ENCODE measurements around the gene LUC7L3.
"Not testable (repeated sequence)": the region's sequence is repeated elsewhere in the genome, so short reads cannot be mapped to it uniquely, and the experiment has no call there.

Gene LUC7L3, protein sequence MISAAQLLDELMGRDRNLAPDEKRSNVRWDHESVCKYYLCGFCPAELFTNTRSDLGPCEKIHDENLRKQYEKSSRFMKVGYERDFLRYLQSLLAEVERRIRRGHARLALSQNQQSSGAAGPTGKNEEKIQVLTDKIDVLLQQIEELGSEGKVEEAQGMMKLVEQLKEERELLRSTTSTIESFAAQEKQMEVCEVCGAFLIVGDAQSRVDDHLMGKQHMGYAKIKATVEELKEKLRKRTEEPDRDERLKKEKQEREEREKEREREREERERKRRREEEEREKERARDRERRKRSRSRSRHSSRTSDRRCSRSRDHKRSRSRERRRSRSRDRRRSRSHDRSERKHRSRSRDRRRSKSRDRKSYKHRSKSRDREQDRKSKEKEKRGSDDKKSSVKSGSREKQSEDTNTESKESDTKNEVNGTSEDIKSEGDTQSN

GRCh38 chr17:50719144-50719923, at the start of gene LUC7L3:
Gene LUC7L3, plus strand, starts transcription at chr17:50719603. Its CDS starts 130 bp downstream, at chr17:50719733.
- DNase-seq: peak; percentile 63

GRCh38 chr17:50672071-50672470, 47.3 kb upstream of the LUC7L3 start:
- no peak for DNase-seq

DNA sequence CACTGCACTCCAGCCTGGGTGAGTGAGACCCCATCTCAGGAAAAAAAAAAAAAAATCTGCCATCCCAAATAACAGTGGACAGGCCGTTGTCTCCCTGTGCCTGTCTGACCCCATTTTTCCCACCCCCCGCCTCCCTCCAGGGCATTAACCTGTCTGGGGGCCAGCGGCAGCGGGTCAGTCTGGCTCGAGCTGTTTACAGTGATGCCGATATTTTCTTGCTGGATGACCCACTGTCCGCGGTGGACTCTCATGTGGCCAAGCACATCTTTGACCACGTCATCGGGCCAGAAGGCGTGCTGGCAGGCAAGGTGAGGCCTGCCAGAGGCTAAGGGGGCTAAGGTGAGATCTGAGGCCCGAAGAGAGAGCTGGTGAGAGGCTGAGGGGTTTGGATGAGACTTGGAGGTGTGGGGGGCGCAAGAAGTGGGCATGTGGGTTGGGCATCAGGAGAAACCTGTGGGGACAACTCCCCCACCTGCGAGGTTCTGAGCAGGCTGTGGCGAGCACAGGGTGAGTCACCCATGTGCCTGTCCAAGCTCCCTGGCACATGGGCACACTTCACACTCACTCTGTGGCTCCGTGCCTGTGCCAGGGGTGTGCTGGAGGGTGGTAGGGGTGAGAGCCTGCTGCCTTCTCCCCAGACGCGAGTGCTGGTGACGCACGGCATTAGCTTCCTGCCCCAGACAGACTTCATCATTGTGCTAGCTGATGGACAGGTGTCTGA, 46.4 kb upstream of the LUC7L3 start:
- no peak for DNase-seq

DNA sequence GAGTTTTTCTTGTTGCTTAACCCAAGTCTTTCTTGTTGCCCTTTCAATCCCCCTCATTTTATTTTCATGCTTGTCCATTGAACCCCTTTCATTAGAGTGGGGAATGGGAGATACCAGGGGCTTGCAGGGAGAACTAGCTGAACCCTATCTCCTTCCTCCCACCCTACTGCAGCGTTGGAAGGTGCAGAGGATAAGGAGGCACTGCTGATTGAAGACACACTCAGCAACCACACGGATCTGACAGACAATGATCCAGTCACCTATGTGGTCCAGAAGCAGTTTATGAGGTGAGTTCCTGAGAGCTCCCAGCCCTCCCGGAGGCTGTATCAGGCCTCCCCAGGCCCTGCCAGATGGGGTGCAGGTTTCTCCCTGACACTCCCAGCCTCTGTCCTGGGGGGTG, 44.2 kb upstream of the LUC7L3 start:
- DNase-seq: no peak

GRCh38 chr17:50675627-50676026, 43.8 kb upstream of the LUC7L3 start:
- DNase-seq: no peak

GRCh38 chr17:50676065-50676975, 43.1 kb upstream of the LUC7L3 start:
- no peak for DNase-seq

DNA sequence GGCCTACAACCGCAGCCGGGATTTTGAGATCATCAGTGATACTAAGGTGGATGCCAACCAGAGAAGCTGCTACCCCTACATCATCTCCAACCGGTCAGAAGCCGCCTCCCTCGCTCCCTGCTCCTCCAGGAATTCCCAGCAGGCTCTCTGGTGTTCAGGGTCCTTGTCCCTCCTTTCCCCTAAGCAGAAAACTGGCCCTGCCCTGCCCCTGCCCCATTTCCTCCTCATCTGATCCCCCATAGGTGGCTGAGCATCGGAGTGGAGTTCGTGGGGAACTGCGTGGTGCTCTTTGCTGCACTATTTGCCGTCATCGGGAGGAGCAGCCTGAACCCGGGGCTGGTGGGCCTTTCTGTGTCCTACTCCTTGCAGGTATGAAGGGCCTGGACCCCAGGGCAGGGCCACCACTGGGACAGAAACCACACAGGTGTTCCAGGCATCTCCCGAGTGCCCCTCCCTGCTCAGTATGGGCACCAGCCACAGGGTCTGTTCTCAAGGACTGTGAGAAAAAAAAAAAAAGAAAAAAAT, 41.5 kb upstream of the LUC7L3 start:
- DNase-seq: no peak

DNA sequence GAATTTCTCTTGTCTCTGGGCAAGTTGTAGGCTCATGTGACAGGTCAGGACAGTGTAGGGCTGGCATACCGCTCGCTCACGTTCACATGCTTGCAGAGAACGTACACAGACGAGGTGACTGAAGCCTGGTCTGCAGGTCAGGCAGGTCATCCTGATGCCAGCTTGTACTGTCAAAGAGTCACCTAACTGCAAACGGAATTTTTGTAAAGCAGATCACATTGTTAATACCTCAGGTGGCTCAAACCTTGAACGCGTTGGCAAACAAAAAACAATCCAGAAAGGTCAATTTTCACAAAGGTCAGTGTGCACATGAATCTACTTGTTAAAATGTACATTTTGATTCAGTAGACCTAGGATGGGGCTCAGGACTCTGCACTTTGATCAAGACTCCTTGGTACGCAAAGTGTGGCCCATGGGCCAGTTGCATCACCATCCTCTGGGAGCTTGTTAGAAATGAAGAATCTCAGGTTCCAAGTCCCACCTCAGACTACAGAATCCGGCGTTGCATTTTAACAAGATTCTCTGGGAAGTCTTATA, 40.3 kb upstream of the LUC7L3 start:
- DNase-seq: no peak

DNA sequence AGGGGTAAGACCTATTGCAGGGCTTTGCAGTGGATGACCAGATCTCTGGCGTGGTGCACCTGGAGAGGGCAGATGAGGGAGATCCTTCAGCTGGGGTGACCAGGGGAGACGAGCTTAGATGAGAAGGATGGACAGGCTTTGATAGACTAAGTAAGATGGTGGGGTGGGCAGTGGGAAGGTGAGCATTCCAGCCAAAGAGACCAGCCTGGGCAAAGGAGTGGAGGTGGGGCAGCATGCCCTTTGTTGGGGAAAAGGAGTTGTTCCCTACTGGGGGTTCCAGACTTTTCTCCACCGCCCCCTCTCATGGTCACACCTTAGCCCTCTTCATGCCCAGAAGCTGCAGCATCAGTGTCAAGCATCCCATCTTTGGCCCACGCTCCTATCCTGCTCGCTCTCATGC, 39.3 kb upstream of the LUC7L3 start:
- no peak for DNase-seq

GRCh38 chr17:50680543-50681262, 38.7 kb upstream of the LUC7L3 start:
- not testable (repeated sequence) for DNase-seq

- peak; percentile 36 for DNase-seq
Measured at GRCh38 chr17:50681263-50682200, 37.9 kb upstream of the LUC7L3 start.

DNA sequence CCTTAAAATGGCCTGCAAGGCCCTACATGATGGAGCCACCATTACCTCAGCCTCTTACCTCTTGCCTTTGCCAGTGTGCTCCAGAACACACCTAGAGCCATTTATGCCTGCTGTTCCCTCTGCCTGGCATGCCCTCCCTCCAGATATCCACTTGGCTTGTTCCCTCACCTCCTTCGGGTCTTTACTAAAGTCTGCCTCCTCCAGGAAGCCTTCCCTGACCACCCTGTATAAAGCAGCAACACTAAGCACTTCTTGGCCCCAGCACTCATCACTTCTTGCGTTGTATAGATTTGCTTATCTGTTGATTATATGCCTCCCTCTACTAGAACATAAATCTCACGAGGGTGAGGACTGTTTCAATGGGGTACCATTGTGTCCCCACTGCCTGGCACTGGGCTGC, 37.0 kb upstream of the LUC7L3 start:
- no peak for DNase-seq

GRCh38 chr17:50682938-50683337, 36.5 kb upstream of the LUC7L3 start:
- DNase-seq: no peak

DNA sequence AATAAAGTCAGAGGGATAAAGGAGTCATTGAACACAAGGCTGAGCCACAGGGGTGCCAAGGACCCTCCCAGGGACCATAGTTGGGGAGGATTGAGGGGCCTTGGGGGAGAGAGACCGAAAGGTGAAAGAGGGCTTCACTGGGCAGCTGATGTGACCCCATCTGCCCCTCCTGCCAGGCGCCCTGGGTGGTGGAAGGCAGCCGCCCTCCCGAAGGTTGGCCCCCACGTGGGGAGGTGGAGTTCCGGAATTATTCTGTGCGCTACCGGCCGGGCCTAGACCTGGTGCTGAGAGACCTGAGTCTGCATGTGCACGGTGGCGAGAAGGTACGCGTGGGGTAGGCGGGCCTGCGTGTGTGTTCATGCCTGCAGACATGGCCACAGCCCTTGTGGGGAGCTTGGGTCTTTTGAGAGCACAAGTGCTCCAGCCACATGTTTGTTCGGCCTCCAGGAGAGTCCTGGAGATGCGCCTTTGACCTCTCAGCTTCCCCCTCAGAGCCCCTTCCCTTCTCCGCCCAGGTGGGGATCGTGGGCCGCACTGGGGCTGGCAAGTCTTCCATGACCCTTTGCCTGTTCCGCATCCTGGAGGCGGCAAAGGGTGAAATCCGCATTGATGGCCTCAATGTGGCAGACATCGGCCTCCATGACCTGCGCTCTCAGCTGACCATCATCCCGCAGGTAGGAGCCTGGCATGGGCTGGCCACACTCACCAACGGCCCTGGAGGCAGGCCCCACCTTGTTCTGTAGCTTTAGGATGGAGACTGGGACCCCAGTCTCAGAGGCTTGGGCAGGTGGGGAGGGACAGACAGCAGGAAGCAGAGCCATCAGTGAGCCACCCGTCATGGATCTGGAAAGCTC, 35.7 kb upstream of the LUC7L3 start:
- DNase-seq: no peak

DNA sequence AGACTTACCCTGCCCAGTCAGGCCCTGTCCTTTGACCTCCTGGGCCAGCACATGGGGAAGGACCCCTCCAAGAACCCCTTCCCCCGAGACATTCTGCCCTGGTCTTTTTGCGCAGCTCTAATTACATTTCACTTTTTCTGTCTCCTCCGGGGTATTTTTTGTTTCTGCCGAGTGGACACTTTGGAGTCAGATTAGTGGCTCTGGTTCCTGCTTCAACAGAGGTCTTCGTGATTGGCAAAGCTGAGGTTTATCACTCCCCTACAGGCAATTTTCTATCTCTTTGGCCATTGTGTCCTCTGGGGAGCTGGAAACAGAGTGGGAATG, 35.2 kb upstream of the LUC7L3 start:
- no peak for DNase-seq

GRCh38 chr17:50684612-50685333, 34.6 kb upstream of the LUC7L3 start:
- DNase-seq: no peak

DNA sequence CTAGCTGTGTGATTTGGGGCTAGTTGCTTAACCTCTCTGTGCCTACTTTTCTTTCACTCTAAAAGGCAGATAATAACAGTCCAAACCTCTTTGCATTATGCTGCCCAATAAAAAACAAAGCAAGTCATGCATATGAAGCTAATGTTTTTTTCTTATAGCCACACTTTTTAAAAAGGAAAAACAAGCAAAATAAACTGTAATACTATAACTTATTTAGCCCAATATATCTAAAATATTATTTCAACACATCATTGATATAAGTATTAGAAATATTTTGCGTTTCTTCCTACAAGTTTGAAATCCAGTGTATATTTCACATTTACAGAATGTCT, 34.1 kb upstream of the LUC7L3 start:
- no peak for DNase-seq

DNA sequence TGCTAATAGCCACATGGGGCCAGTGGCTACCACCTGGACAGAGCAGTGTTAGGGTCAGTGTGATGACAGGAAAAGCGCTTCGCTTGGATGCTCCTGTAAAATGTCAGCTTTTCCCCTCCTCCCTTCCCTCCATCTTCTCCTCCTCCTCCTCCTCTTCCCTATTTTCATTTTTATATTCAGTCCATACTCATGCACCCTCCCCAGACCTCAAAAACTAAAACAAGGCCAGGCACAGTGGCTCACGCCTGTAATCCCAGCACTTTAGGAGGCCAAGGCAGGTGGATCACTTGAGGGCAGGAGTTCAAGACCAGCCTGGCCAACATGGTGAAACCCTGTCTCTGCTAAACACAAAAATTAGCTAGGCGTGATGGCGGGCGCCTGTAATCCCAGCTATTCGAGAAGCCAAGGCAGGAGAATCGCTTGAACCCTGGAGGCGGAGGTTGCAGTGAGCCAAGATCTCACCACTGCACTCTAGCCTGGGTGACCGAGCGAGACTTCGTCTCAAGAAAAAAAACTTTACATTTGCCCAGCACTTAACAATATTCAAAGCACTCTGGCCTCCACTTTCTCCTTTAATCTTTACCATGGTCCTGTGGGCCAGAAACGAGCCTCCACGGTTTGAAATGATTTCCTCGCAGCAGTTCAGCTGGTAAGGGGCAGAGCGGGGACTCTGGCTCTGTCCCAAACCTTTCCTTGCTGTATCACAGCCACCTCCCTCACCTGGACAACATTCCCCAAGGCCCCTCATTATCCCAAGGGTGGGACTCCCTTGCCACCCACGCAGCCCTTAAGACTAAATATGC, 33.5 kb upstream of the LUC7L3 start:
- DNase-seq: no peak
